Hematopoietic multipotent progenitor cell treated with erythropoietin and hydrocortisone succinate and interleukin-3 and kit ligand, for 17 days (in vitro differentiated cells): ENCODE data around the gene DNAI2.
A peak's percentile ranks its signal among the peaks of the same experiment; 100 is the strongest.

Source experiments
- DNase-seq: peaks from one replicate; pipeline ENCODE4 v3.0.0-alpha.2; 2015; ENCODE audit warnings: low spot score

DNAI2 gene

GRCh38 chr17:74339537-74340195 lies 65.6 kb downstream of the DNAI2 start:
- DNase-seq, result no peak

GRCh38 chr17:74340470-74341023 lies 66.5 kb downstream of the DNAI2 start:
- no peak for DNase-seq

- DNase-seq, result no peak
These were observed 68.2 kb downstream of the DNAI2 start for GRCh38 chr17:74342224-74342623.

- DNase-seq, result no peak
These were observed 69.1 kb downstream of the DNAI2 start for GRCh38 chr17:74343121-74343520.

GRCh38 chr17:74343526-74344284 lies 69.7 kb downstream of the DNAI2 start:
- DNase-seq, result no peak

- no peak for DNase-seq
These were observed 70.6 kb downstream of the DNAI2 start for GRCh38 chr17:74344658-74345057.

GRCh38 chr17:74345433-74346241 lies 71.6 kb downstream of the DNAI2 start:
- no peak for DNase-seq

GRCh38 chr17:74347646-74348045 lies 73.6 kb downstream of the DNAI2 start:
- no peak for DNase-seq

- no peak for DNase-seq
These were observed 75.1 kb downstream of the DNAI2 start for GRCh38 chr17:74349120-74349519.

- DNase-seq, result no peak
These were observed 76.5 kb downstream of the DNAI2 start for GRCh38 chr17:74350486-74350885.

GRCh38 chr17:74351552-74352210 lies 77.6 kb downstream of the DNAI2 start:
- DNase-seq, result no peak

- no peak for DNase-seq
These were observed 79.5 kb downstream of the DNAI2 start for GRCh38 chr17:74353446-74354060.

- peak; percentile 42 for DNase-seq
These were observed 80.1 kb downstream of the DNAI2 start for GRCh38 chr17:74354123-74354522.

- DNase-seq, result no peak
These were observed 80.5 kb downstream of the DNAI2 start for GRCh38 chr17:74354561-74354960.

- DNase-seq, result no peak
These were observed 81.0 kb downstream of the DNAI2 start for GRCh38 chr17:74355065-74355464.

- DNase-seq, result no peak
These were observed 82.8 kb downstream of the DNAI2 start for GRCh38 chr17:74356646-74357465.

- no peak for DNase-seq
These were observed 83.4 kb downstream of the DNAI2 start for GRCh38 chr17:74357466-74357809.

GRCh38 chr17:74358697-74359096 lies 84.7 kb downstream of the DNAI2 start:
- no peak for DNase-seq

- DNase-seq, result no peak
These were observed 85.9 kb downstream of the DNAI2 start for GRCh38 chr17:74359916-74360315.

- no peak for DNase-seq
These were observed 86.8 kb downstream of the DNAI2 start for GRCh38 chr17:74360899-74361229.
